ENCODE results near the gene TRIM46. TPM values are rescaled to one million over a fixed set of nuclear protein-coding genes. Genes with fewer than 3 reads are reported as not detected.

TRIM46 gene
- total and polyA plus RNA-seq, 9 of the 15 experiments (the other 6 are each of a cell fraction or from before 2014, with no cell fraction given) = 0.05 to 0.60 (median 0.16) TPM; not detected in 3

GRCh38 chr1:155136748-155137147 lies 36.9 kb upstream of the TRIM46 start:
- FAIRE-seq (no peak), DNase-seq (ENCODE audit: extremely low read depth in 1 of 4, low spot score in 3 of 4) (peak in 1 of 4 experiments; percentile 6), ATAC-seq (no peak)
- H3K9ac ChIP-seq (ENCODE audit: insufficient read depth in 1 of 2, low read depth in 2 of 2, low read length in 2 of 2) = peak overlapping the region; percentile 85 to 91
- H3K4me2 ChIP-seq (ENCODE audit: insufficient read depth, low read length) = peak overlapping the region; percentile 84
- H3K27ac ChIP-seq (ENCODE audit: extremely low read depth, low read depth, low read length) = peak overlapping the region; percentile 70
- peaks cover 41 to 67% of the 10 kb centered on the region in 2 experiments for H3K4me1 ChIP-seq (replicated peaks in 1 of 2; ENCODE audit: control insufficient read depth in 2 of 2, insufficient read depth in 2 of 2, low read length in 2 of 2)
- H3K27me3 ChIP-seq (ENCODE audit: control insufficient read depth in 2 of 2, insufficient read depth in 2 of 2, low read length in 2 of 2) = no peaks in the 10 kb centered on the region
- H3K36me3 ChIP-seq (ENCODE audit: control insufficient read depth, insufficient read depth, low read length) = peaks cover 40% of the 10 kb centered on the region
- CTCF ChIA-PET (ENCODE audit: low intra/inter-chr PET ratio) = no interaction called here
- H3K79me2 ChIP-seq (ENCODE audit: control insufficient read depth, insufficient read depth, low read length) = peaks cover 51% of the 10 kb centered on the region
- H3K9me3 ChIP-seq (replicated peaks; ENCODE audit: control insufficient read depth, insufficient read depth, low read depth, low read length) = peaks cover 7% of the 10 kb centered on the region; the same call in 1 of the 2 replicates
- peak overlapping the region; percentile 82 for H3K4me3 ChIP-seq
- no peaks in the 10 kb centered on the region for H4K20me1 ChIP-seq (replicated peaks; ENCODE audit: control insufficient read depth, insufficient read depth, low read length)
- intact Hi-C loops (cut with micrococcal nuclease) = no loop called here
- POLR2A ChIA-PET = interaction anchor here (0.7 to 1.9 kb wide), 7 partner anchors 9 to 574 kb away, joined by 3 to 5 read pairs (median 4); partner anchors contain the start of gene EFNA1
- WGBS (ENCODE audit: insufficient coverage, low coverage, missing lambda C conversion rate) = 33% methylated on average over 6 of the region's 6 CpGs
- no peaks in the 10 kb centered on the region for H3K9me1 ChIP-seq (ENCODE audit: control insufficient read depth, insufficient read depth, low read length)
- in situ Hi-C loops (cut with MboI) = no loop called here
- no TSS peak for BruUV-seq (replicated peaks)
- H2AFZ ChIP-seq (ENCODE audit: low read depth, low read length) = no peak overlapping the region
- TF ChIP-seq ERF (CRISPR knock-in tag; IDR thresholded peaks at IDR 0.05) (no peak), ILK (tag; IDR thresholded peaks at IDR 0.05; ENCODE audit: borderline replicate concordance, low read depth) (no peak), BMI1 (IDR thresholded peaks at IDR 0.05; ENCODE audit: low read length) (no peak), ATF7 (IDR thresholded peaks at IDR 0.05) (no peak), ZC3H8 (IDR thresholded peaks at IDR 0.05) (no peak), HNRNPL (IDR thresholded peaks at IDR 0.05; ENCODE audit: low read depth, low read length) (no peak), KDM1A (IDR thresholded peaks at IDR 0.05) (no peak), ELK3 (CRISPR knock-in tag; IDR thresholded peaks at IDR 0.05) (no peak), THAP12 (CRISPR knock-in tag; IDR thresholded peaks at IDR 0.05) (0 out of 2 replicates have a peak, but pooled peaks have one; percentile 26), E2F1 (CRISPR knock-in tag; IDR thresholded peaks at IDR 0.05) (no peak), ZNF778 (CRISPR knock-in tag; IDR thresholded peaks at IDR 0.05) (no peak), WHSC1 (IDR thresholded peaks at IDR 0.05; ENCODE audit: low read length) (no peak)
- TF ChIP-seq, protein P1, sequence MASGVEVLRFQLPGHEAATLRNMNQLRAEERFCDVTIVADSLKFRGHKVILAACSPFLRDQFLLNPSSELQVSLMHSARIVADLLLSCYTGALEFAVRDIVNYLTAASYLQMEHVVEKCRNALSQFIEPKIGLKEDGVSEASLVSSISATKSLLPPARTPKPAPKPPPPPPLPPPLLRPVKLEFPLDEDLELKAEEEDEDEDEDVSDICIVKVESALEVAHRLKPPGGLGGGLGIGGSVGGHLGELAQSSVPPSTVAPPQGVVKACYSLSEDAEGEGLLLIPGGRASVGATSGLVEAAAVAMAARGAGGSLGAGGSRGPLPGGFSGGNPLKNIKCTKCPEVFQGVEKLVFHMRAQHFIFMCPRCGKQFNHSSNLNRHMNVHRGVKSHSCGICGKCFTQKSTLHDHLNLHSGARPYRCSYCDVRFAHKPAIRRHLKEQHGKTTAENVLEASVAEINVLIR (CRISPR knock-in tag; IDR thresholded peaks at IDR 0.05) = no peak
